Body of pancreas (tissue), 4 donors: ENCODE results near the gene GNRH2.
"Not testable (repeated sequence)": the region's sequence is repeated elsewhere in the genome, so short reads cannot be mapped to it uniquely, and the experiment has no call there.

ENCODE experiments used
- POLR2A ChIP-seq, 3 donors: fragments of 450-650 bp; IDR thresholded peaks; one replicate each; pipeline ENCODE4 v1.6.1; 2016; ENCODE audit warnings: antibody characterized with exemption in 3 of 3, mild to moderate bottlenecking in 2 of 3
- TF ChIP-seq, protein P1 (sequence below), 7 experiments: fragments of 450-650 bp in 4 of 7; fragments of 200-600 bp in 3 of 7; sonication (generic) in 3 of 7; IDR thresholded peaks; one replicate each; pipeline ENCODE4 v1.5.1; 2016 to 2019; ENCODE audit warnings: antibody characterized with exemption in 7 of 7

DNA sequence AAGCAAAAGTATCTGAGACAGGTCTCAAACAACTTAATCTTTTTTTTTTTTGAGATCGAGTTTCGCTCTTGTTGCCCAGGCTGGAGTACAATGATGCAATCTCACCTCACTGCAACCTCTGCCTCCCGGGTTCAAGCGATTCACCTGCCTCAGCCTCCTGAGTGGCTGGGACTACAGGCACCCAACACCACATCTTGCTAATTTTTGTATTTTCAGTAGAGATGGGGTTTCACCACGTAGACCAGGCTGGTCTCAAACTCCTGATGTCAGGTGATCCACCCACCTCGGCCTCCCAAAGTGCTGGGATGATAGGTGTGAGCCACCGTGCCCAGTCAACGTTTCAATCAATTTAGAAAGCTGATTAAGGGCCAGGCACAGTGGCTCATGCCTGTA is 29.8 kb downstream of the GNRH2 start:
- not testable (repeated sequence) for TF ChIP-seq POLR2A (IDR thresholded peaks at IDR 0.05)
- TF ChIP-seq, protein P1, sequence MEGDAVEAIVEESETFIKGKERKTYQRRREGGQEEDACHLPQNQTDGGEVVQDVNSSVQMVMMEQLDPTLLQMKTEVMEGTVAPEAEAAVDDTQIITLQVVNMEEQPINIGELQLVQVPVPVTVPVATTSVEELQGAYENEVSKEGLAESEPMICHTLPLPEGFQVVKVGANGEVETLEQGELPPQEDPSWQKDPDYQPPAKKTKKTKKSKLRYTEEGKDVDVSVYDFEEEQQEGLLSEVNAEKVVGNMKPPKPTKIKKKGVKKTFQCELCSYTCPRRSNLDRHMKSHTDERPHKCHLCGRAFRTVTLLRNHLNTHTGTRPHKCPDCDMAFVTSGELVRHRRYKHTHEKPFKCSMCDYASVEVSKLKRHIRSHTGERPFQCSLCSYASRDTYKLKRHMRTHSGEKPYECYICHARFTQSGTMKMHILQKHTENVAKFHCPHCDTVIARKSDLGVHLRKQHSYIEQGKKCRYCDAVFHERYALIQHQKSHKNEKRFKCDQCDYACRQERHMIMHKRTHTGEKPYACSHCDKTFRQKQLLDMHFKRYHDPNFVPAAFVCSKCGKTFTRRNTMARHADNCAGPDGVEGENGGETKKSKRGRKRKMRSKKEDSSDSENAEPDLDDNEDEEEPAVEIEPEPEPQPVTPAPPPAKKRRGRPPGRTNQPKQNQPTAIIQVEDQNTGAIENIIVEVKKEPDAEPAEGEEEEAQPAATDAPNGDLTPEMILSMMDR (IDR thresholded peaks at IDR 0.05) = not testable (repeated sequence)
